ENCODE results near the gene SYCE3.

DNA sequence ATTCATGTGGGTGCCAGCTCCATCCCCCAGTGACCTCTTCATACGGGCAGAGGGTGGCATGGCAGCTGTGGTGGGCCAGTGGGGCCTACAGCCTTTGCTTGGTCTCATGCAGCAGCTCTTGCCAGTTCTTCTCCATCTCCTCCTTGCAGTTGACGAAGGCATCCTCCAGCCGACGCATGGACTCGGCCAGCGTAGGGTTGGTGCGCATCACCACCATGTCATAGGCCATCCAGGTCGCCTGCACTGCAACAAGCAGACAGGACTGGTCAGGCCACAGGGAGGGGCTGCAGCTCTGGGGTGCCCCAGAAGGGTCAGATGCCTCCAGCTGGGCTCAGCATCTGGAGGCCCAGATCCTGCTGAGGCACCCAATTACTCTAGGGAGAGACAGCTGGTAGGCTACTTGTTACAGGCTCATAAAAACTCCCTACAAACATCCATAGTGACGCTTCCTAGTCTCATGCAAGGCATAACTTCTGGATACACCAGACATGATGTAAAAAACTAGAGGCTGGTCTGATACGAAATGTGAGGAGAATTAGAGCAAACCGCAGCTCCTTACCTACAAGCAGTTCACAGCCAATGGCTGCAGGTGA, 11.5 kb downstream of the SYCE3 start:
- TF ChIP-seq, protein P1, sequence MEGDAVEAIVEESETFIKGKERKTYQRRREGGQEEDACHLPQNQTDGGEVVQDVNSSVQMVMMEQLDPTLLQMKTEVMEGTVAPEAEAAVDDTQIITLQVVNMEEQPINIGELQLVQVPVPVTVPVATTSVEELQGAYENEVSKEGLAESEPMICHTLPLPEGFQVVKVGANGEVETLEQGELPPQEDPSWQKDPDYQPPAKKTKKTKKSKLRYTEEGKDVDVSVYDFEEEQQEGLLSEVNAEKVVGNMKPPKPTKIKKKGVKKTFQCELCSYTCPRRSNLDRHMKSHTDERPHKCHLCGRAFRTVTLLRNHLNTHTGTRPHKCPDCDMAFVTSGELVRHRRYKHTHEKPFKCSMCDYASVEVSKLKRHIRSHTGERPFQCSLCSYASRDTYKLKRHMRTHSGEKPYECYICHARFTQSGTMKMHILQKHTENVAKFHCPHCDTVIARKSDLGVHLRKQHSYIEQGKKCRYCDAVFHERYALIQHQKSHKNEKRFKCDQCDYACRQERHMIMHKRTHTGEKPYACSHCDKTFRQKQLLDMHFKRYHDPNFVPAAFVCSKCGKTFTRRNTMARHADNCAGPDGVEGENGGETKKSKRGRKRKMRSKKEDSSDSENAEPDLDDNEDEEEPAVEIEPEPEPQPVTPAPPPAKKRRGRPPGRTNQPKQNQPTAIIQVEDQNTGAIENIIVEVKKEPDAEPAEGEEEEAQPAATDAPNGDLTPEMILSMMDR (tag by site-specific recombination; IDR thresholded peaks at IDR 0.05) = no peak
- TF ChIP-seq, protein P2, sequence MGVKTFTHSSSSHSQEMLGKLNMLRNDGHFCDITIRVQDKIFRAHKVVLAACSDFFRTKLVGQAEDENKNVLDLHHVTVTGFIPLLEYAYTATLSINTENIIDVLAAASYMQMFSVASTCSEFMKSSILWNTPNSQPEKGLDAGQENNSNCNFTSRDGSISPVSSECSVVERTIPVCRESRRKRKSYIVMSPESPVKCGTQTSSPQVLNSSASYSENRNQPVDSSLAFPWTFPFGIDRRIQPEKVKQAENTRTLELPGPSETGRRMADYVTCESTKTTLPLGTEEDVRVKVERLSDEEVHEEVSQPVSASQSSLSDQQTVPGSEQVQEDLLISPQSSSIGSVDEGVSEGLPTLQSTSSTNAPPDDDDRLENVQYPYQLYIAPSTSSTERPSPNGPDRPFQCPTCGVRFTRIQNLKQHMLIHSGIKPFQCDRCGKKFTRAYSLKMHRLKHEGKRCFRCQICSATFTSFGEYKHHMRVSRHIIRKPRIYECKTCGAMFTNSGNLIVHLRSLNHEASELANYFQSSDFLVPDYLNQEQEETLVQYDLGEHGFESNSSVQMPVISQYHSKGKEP (tag by site-specific recombination; IDR thresholded peaks at IDR 0.05) = no peak
- TF ChIP-seq ZNF621 (tag by site-specific recombination; IDR thresholded peaks at IDR 0.05) = no peak
- TF ChIP-seq KLF1 (tag by site-specific recombination; IDR thresholded peaks at IDR 0.05) = no peak
- TF ChIP-seq RBAK (tag by site-specific recombination; IDR thresholded peaks at IDR 0.05) = no peak
- no peak for TF ChIP-seq ZNF785 (tag by site-specific recombination; IDR thresholded peaks at IDR 0.05)
- TF ChIP-seq, protein P3, sequence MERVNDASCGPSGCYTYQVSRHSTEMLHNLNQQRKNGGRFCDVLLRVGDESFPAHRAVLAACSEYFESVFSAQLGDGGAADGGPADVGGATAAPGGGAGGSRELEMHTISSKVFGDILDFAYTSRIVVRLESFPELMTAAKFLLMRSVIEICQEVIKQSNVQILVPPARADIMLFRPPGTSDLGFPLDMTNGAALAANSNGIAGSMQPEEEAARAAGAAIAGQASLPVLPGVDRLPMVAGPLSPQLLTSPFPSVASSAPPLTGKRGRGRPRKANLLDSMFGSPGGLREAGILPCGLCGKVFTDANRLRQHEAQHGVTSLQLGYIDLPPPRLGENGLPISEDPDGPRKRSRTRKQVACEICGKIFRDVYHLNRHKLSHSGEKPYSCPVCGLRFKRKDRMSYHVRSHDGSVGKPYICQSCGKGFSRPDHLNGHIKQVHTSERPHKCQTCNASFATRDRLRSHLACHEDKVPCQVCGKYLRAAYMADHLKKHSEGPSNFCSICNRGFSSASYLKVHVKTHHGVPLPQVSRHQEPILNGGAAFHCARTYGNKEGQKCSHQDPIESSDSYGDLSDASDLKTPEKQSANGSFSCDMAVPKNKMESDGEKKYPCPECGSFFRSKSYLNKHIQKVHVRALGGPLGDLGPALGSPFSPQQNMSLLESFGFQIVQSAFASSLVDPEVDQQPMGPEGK (tag by site-specific recombination; IDR thresholded peaks at IDR 0.05) = no peak
- no peak for TF ChIP-seq ZNF610 (tag by site-specific recombination; IDR thresholded peaks at IDR 0.05; ENCODE audit: borderline replicate concordance)
- no peak for TF ChIP-seq HOXD13 (CRISPR knock-in tag; IDR thresholded peaks at IDR 0.05; ENCODE audit: borderline replicate concordance)
- TF ChIP-seq ZBTB48 (tag by site-specific recombination; IDR thresholded peaks at IDR 0.05) = no peak
- no peak for TF ChIP-seq KLF9 (tag by site-specific recombination; IDR thresholded peaks at IDR 0.05; ENCODE audit: low read depth)
- TF ChIP-seq, protein P4, sequence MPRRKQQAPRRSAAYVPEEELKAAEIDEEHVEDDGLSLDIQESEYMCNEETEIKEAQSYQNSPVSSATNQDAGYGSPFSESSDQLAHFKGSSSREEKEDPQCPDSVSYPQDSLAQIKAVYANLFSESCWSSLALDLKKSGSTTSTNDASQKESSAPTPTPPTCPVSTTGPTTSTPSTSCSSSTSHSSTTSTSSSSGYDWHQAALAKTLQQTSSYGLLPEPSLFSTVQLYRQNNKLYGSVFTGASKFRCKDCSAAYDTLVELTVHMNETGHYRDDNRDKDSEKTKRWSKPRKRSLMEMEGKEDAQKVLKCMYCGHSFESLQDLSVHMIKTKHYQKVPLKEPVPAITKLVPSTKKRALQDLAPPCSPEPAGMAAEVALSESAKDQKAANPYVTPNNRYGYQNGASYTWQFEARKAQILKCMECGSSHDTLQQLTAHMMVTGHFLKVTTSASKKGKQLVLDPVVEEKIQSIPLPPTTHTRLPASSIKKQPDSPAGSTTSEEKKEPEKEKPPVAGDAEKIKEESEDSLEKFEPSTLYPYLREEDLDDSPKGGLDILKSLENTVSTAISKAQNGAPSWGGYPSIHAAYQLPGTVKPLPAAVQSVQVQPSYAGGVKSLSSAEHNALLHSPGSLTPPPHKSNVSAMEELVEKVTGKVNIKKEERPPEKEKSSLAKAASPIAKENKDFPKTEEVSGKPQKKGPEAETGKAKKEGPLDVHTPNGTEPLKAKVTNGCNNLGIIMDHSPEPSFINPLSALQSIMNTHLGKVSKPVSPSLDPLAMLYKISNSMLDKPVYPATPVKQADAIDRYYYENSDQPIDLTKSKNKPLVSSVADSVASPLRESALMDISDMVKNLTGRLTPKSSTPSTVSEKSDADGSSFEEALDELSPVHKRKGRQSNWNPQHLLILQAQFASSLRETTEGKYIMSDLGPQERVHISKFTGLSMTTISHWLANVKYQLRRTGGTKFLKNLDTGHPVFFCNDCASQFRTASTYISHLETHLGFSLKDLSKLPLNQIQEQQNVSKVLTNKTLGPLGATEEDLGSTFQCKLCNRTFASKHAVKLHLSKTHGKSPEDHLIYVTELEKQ (tag by site-specific recombination; IDR thresholded peaks at IDR 0.05; ENCODE audit: borderline replicate concordance) = no peak
